Activated CD8-positive, alpha-beta memory T cell treated with anti-CD3 and anti-CD28 coated beads for 48 hours (primary cell): ENCODE results near the gene CAAP1.
"Not testable (repeated sequence)": the region's sequence is repeated elsewhere in the genome, so short reads cannot be mapped to it uniquely, and the experiment has no call there.

Experiments used
- DNase-seq, 3 experiments: peaks; one replicate each; pipeline ENCODE4 v3.0.0-alpha.2; 2020; ENCODE audit warnings: low read depth in 2 of 3, low spot score in 2 of 3

CAAP1 gene

DNA sequence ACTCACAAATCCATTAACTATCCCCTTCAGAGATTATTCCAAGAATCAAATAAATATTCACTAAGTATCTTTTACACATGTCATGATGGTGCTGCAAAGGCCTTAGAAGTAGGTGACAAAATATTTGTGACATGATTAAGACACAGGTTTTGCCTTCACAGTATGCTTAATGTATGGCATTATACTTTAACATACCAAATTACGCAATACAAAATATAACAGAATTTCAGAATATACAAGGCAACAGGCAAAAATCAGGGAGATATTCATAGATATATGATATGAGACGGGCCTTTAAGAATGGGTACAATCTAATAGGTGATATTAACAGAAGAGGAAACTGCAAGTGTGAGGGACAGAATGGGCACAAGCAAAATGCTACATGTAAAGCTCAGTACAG, 41.6 kb downstream of the CAAP1 start:
- DNase-seq, result no peak

DNA sequence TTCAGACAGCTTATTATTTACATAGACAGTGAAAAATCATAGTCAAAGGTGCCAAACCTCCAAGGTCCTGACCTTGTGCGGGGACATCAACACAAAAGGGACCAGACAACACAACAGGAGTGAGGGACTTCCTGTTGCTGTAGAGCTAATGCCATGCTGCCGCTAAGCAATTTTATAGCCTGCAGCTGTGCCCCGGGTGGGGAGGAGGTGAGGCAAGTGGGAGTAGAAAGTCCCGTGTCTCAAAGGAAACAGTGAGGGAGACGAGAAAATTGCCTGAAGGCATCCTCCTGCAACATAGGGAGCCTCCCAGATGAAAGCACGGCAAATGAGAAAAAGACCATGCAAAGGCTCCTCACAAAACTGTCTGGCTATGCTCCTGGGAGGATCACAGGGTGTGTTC, 58.8 kb downstream of the CAAP1 start:
- no peak for DNase-seq

DNA sequence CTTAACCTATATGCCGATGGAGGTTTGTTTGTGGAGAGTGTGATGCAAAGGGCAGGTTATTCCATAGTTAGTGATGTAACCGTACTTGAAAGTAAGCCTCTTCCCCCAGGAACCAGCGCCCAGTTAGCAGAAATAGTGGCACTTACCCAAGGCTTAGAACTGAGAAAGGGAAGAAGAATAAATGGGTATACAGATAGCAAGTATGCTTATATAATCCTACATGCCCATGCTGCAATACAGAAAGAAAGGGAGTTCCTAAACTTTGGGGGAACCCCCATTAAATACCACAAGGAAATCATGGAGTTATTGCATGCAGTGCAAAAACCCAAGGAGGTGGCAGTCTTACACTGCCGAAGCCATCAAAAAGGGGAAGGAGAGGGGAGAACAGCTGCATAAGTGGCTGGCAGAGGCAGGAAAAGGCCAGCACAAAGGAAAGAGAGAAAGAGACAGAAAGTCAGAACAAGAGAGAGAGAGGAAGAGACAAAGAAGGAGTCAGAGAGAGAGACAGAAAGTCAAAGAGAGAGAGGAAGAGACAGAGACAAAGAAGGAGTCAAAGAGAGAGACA, 64.1 kb downstream of the CAAP1 start:
- DNase-seq, result not testable (repeated sequence)

DNA sequence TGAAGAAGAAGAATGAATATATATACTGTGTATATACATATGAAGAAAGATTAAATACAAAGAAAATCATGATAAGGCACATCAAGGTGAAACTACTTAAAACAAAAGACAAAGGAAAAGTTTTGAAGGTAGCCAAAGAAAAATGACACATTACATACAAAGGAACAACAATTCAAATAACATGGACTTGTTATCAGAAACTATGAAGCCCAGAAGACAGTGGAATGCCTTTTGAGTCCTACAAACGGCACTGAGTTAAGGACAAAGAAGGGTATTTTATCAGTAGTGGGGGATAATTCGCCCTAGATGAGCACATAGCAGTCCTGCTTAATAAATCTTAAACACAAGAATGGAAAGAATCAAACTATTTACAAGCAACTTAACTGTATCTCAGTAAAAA, 77.8 kb downstream of the CAAP1 start:
- DNase-seq, result no peak

DNA sequence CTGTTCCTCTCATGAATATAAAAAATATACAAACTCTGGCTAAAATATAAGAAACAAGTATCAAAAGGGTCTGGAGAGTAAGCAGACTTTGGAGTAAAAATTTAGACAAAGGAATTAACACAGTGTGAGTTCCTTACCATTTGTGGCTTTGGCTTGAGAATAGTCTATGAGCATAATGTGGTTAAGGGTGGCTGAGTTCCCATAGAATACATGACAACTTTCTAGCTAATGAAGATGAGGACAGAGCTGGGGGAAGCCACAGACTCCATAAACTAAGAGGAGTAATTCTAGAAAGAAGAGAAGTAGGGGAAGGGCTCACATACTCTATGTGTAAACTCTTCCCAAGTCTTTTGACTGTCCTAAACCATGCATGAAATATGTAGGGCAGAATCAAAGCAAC, 79.4 kb downstream of the CAAP1 start:
- DNase-seq, result no peak

DNA sequence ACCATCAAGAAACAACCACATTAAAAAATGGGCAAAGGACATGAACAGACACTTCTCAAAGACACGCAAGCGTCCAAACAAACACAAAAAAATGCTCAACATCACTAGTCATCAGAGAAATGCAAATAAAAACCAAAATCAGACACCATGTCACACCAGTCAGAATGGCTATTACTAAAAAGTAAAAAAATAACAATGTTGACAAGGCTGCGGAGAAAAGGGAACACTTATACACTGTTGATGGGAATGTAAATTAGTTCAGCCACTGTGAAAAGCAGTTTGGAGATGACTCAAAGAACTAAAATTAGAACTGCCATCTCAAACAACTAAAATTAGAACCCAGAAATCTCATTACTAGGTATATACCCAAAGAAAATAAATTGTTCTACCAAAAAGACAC, 80.4 kb downstream of the CAAP1 start:
- DNase-seq, result no peak

DNA sequence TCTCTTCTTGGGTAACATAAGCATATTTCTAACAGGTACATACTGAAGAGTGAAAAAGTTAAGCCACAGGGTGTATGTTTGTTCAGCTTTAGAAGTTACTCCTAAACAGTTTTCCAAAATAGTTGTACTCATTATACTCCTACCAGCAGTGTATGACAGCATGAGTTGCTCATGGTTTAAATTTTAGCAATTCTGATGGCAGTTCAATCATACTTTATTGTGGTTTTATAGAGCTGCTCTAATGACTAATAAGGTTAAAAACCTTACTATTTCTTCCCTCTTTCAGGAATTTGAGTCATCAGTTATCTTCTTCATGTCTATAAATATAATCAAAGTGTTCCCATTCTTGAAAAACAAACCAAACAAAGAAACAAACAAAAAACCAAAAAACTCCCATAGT, 81.5 kb downstream of the CAAP1 start:
- DNase-seq, result no peak

DNA sequence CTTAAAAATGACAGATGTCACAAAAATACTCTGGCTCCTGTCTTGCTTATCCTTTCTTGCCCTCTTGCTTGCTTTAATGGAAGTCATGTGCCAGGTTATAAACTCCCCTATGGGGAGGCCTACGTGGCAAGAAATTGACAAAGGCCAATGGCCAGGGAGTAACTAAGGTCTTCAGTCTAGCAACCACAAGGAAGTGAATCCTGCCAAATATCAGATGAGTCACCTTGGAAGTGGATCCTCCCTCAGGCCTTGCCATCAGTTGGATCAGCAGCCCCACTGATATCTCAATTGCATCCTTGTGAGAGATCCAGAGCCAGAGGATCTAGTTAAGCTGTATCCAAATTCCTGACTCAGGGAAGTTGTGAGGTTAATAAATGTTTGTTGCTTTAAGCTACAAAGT, 82.8 kb downstream of the CAAP1 start:
- no peak for DNase-seq

DNA sequence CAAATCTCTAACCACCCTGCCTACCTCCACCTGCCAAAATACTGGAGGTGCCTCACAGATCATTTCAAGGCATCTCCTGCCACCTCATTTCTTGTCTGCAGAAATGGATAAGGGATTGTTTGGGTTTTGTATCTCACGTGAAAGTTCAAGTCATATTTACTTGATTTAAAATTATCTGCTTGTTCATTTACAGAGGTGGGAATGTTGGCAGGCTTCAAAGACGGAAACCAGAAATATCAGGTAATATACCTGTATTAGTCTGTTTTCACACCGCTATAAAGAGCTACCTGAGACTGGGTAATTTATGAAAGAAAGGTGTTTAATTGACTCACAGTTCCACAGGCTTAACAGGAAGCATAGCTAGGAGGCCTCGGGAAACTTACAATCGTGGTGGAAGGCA, 85.4 kb downstream of the CAAP1 start:
- DNase-seq, result no peak

DNA sequence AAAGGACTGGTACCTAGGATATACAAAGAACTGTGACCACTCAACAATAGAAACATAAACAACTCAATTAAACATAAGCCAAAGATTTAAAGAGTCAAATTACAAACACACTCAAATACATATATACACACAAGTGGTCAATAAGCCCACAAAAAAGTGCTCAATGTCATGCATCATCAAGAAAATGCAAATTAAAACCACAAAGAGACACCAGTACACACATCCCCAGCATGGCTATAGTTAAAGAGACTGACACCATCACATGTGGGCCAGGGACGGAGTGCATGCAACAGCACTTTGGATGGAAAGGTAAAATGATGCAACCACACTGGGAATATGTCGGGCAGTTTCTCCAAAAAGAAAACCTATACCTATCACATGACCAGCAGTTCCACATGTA, 89.7 kb downstream of the CAAP1 start:
- no peak for DNase-seq

DNA sequence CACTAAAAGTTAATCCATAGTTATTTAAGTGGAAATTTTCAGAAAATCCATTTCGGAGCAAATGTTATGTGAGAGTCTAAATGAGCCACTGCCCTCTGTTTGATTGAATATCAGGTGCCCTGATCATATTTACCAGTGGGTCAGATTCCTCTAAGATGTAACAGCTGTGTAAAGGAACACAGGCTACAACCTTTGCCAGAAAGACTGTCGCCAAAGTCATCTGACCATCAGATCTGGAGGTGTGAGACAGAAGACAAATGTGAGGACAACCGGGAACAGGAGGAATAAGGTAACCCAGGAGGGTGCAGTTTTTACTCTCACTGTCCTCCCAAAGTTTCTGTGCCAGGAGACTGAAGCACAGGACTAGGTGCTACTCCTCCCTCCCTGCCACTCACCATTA, 90.8 kb downstream of the CAAP1 start:
- DNase-seq, result no peak

DNA sequence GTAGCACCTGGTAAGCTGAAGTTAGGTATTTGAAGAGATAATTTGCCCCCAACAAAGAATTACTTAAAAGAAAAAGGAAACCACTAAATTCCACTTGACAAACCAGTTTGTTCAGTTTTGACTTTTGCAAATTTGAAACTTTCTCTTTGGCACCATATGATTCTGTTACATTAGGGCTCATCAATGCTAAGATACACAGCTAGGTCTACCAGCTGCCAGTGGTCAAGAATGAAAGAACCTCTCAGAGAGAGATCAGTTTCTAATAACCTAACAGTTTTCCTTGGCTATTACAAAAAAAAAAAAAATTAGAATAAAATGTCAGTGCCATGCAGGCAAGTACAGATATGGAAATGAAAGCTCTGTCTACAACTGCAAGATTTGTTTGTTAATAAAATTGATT, 92.3 kb downstream of the CAAP1 start:
- DNase-seq, result no peak

DNA sequence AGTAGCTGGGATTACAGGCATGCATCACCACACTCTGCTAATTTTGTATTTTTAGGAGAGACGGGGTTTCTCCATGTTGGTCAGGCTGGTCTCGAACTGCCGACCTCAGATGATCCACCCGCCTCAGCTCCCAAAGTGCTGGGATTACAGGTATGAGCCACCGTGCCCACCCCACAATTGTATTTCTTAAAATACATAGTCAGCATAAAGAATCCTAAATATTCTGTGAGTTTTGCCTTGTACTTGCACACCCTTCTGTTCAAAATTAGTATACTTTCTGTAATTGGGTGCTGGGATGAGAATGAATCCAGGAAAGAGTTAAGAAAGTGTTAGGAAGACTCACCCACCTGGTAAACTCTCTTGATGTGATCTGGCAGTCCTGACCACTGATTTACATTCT, 101.3 kb downstream of the CAAP1 start:
- no peak for DNase-seq
